ENCODE data around the gene STX18.

DNA sequence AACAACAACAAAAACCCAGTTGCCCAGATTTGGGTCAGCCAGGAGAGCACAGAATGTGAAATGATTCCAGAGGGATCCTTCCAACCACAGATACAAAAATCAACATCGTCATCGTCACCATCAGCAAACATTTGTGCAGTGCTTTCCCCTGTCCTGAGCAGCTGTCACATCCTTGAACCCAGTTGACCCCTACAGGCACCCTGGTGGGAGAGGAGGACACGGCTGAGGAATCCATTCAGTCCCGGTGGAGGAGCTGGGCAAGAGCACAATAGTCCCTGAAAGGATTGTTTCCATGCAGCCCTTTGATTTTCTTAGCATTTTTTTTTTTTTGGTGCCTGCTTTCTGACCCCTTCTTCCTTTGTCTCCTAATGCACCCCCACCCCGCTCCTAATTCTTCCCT, 37.1 kb upstream of the STX18 start:
- TF ChIP-seq CTCF (IDR thresholded peaks at IDR 0.05 in 4 of 5, conservative IDR thresholded peaks at IDR 0.05 in 1 of 5) (no peak), POLR2A (IDR thresholded peaks at IDR 0.05) (no peak)
